HTERT RPE-1 (cell line): Measurements from ENCODE around the gene ALDH2.
"Not testable (repeated sequence)": the region's sequence is repeated elsewhere in the genome, so short reads cannot be mapped to it uniquely, and the experiment has no call there.

ENCODE experiments used
- in situ Hi-C: fragments of 300-500 bp; cut with MboI; formaldehyde crosslinking; loops from 4 replicates; pipeline ENCODE4 v1.14.3; 2020; ENCODE audit warnings: low sequenced_read_pairs

The ALDH2 gene

DNA sequence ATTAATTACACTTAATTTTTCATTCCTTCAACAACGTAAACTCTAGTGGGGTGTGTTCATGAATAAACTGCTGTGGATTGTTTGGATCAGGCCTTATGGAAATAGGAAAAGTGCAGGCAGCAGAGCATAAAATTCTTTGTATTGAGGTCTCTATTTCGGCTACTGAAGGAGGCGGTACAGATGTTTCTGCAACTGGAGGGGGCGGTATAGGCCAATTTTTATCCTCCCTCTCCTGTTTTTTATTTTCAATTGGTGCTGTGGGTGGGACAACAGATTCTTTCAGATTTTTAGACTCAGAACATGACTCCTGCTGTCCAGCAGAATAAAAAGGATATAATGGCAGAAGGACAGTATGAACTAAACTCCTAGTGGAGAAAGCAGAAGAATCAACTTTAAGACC lies 57.6 kb downstream of the ALDH2 start:
- in situ Hi-C loops, result not testable (repeated sequence)

DNA sequence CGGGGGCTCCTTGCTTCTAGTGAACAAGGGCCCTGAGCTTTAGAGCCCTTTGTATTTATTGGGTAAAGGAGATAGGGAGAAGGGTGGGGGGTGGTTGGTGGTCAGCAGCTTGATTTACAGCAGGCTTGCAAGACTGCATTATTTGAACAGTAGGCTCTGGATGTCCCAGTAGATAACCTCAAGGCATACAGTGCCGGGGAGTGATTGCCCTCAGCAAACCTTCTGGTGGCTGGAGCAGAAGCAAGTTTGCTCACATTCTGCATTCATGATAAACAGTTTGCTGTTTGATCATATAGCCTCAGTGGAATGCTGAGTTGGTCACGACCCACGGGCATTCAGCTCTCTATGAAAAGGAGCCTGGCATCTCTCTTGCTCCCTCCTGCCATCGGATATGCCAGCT lies 58.8 kb downstream of the ALDH2 start:
- in situ Hi-C loops, result no loop called here

DNA sequence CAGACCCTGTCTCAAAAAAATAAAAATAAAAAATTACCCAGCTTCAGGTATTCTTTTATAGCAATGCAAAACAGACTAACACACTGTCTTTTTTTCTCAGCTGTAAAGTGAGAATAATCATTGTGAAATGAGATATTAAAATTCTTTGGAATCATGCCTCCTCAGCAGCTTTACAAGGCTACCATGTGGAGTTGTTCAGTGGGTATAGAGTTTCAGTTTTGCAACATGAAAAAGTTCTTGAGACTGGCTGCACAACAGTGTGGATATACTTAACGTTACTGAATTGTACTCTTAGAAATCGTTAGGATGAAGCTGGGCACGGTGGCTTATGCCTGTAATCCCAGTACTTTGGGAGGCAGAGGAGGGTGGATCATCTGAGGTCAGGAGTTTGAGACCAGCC lies 59.6 kb downstream of the ALDH2 start:
- in situ Hi-C loops, result no loop called here

DNA sequence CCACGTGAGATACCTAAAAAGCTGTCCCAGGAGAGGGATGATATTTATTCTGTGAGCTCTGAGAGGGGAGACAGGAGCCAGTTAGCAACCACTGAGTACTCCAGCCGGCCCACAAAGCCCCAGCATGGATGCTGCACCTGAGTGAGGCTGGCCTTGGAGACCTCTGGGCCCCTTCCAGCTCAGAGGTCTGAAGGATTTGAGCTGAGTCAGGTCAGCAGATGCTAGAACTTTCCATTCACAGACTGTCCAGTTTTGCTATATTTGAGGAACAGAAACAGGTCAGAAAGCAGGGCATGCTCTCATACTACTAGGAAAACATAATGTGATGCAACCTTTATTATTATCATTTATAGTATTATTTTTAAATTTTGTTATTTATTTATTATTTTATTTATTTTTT lies 60.3 kb downstream of the ALDH2 start:
- in situ Hi-C loops, result no loop called here

DNA sequence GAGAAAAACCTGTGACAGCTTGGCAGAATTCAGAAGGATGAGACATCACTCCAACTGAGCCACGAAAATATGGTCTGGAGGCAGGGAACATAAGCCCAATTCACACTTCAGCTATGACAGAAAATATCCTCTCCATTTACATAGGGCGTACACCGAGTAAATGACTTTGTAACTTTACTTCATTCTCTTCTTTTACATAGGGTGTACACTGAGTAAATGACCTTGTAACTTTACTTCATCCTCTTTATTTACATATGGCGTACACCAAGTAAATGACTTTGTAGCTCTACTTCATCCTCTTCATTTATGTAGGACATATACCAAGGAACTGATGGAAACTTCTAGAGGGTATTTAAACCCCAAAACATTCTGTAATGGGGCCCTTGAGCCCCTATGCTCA lies 61.2 kb downstream of the ALDH2 start:
- in situ Hi-C loops, result no loop called here

DNA sequence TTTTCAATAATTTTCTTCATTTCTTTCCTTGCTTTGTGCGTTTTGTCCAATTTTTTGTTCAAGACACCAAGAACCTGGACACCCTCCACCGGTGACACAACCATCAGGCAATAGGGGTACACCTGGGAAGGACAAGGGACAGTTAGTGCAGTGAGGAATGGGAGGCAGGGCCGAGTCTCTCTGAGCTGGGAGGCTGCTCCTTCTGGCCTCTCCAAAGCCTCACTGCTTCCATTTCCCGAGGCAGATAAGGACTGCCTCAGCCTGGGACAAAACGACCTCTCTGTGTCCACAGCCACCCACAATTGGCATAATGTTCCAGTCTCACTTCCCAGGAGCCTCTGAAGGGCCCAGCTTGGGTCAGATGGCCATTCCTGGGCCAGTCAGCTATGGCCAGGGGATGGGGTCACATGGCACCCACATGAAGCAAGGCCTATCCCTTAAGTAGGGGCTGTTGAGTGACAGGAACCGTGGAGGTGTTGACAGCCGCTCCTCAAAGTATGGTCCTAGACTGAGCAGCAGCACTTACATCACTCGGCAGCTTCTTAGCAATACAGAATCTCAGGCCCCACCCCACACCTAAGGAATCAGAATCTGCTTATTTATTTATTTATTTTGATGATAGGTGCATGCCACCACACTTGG lies 61.7 kb downstream of the ALDH2 start:
- in situ Hi-C loops, result no loop called here

DNA sequence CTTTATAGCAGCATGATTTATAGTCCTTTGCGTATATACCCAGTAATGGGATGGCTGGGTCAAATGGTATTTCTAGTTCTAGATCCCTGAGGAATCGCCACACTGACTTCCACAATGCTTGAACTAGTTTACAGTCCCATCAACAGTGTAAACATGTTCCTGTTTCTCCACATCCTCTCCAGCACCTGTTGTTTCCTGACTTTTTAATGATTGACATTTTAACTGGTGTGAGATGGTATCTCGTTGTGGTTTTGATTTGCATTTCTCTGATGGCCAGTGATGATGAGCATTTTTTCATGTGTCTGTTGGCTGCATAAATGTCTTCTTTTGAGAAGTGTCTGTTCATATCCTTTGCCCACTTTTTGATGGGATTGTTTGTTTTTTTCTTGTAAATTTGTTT lies 62.9 kb downstream of the ALDH2 start:
- in situ Hi-C loops, result not testable (repeated sequence)

DNA sequence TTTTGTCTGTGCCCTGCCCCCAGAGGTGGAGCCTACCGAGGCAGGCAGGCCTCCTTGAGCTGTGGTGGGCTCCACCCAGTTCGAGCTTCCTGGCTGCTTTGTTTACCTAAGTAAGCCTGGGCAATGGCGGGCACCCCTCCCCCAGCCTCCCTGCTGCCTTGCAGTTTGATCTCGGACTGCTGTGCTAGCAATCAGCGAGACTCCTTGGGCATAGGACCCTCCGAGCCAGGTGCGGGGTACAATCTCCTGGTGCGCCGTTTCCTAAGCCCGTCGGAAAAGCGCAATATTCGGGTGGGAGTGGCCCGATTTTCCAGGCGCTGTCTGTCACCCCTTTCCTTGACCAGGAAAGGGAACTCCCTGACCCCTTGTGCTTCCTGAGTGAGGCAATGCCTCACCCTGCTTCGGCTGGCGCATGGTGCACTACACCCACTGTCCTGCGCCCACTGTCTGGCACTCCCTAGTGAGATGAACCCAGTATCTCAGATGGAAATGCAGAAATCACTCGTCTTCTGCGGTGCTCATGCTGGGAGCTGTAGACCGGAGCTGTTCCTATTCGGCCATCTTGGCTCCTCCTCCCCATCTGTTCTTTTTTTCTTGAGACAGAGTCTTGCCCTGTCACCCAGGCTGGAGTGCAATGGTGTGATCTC lies 68.1 kb downstream of the ALDH2 start:
- in situ Hi-C loops, result not testable (repeated sequence)

DNA sequence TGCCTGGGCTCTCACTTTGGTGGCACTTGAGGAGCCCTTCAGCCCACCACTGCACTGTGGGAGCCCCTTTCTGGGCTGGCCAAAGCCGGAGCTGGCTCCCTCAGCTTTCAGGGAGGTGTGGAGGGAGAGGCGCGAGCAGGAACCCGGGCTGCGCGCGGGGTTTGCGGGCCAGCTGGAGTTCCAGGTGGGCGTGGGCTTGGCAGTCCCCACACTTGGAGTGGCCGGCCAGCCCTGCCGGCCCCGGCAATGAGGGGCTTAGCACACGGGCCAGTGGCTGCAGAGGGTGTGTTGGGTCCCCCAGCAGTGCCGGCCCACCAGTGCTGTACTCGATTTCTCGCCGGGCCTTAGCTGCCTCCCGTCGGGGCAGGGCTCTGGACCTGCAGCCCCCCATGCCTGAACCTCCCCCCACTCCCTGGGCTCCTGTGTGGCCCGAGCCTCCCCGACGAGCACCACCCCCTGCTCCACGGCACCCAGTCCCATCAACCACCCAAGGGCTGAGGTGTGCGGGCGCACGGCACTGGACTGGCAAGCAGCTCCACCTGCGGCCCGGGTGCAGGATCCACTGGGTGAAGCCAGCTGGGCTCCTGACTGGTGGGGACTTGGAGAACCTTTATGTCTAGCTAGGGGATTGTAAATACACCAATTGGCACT lies 68.9 kb downstream of the ALDH2 start:
- in situ Hi-C loops, result not testable (repeated sequence)

DNA sequence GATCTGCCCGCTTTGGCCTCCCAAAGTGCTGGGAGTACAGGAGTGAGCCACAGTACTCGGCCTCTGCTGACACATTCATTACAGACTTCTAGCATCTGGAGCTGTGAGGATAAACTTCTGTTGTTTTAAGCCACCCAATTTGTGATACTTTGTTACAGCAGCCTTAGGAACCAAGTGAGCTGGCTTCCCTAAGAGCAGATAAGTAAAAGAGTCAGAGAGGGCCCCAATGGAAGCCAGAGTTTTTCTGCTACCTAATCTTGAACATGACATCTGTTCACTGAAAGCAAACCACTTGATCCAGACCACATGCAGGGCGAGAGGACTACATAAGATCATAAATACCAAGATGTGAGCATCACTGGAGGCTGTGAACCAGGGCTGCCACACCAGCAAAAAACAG lies 71.6 kb downstream of the ALDH2 start:
- in situ Hi-C loops, result no loop called here

DNA sequence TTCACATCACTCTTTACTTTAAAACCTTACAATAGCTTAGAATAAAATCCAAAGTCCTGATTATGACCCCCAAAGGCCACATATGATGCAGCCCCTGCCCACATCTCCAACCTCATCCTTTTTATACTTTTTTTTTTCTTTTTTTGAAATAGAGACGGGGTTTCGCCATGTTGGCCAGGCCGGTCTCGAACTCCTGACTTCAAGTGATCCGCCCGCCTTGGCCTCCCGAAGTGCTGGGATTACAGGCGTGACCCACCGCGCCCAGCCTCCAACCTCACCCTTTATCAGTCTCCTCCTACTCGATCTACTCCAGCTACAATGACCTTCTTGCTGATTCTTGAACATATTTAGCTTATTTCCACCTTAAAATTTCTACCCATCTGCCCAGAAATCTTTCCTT lies 74.1 kb downstream of the ALDH2 start:
- in situ Hi-C loops, result no loop called here

DNA sequence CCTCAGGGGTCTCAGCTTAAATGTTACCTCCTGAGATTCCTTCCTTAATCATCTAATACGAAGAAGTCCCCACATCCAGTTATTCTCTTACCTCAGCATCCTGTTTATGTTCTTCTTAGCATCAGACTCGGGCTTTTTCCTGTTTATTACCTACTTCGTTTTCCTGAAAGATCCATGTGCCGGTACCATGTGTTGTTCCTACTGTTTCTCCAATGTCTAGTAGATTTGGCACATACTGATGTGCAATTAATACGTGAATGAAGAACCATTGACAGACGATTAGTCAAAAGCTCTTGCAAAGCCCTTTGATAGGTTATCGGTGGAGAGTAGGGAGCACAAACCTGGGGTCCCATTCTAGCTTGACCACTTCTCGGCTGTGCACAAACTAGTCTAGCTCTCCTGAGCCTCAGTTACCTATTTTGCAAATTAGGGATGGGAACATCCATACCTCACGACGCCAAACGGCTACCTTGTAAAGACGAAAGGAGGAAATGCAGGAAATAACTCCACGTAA lies 74.6 kb downstream of the ALDH2 start:
- in situ Hi-C loops, result no loop called here

DNA sequence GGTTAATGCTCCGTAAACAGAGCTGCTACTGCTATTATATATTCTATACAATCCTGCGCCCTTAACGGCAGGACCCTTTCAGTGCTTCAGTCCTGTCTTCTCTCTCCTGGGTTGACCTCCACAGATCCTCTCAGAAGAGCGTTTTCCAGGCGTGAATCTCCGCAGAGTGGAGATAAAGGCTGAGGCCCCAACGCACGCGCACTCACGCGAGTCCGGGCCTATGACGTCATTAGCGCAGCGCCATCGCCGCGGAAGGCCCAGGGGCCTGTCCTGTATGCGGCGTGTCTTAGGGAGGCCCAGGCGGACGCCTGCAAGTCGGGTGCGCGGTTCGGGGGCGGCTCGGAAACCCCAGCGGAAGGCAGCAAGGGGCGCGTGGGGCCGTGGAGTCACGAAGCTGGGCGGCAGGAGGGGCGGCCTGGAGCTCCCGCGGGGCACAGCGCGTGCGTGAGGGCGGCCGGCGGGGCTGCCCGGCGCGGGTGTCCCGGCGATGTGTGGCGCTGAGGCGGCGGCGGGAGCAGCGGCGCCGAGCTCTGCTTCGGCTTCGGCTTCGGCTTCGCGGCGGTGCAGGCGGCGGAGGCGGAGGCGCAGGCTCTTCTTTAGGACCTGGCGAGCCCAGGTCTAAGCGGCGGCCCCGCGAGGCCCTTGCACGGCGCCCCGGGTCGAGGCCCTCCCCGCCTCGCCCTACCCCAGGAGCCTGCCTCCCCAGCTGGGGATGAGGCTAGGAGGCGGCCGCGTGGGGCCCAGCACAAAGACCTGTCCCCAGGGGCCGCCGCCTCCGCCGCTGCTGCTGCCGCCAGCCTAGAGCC lies 75.2 kb downstream of the ALDH2 start, which contains the start of gene MAPKAPK5:
Gene MAPKAPK5 (plus strand): TSS at position 479 of the 806 bp plus-strand sequence. CDS start 506 bp downstream, outside the sequence.
- in situ Hi-C loops, result no loop called here

DNA sequence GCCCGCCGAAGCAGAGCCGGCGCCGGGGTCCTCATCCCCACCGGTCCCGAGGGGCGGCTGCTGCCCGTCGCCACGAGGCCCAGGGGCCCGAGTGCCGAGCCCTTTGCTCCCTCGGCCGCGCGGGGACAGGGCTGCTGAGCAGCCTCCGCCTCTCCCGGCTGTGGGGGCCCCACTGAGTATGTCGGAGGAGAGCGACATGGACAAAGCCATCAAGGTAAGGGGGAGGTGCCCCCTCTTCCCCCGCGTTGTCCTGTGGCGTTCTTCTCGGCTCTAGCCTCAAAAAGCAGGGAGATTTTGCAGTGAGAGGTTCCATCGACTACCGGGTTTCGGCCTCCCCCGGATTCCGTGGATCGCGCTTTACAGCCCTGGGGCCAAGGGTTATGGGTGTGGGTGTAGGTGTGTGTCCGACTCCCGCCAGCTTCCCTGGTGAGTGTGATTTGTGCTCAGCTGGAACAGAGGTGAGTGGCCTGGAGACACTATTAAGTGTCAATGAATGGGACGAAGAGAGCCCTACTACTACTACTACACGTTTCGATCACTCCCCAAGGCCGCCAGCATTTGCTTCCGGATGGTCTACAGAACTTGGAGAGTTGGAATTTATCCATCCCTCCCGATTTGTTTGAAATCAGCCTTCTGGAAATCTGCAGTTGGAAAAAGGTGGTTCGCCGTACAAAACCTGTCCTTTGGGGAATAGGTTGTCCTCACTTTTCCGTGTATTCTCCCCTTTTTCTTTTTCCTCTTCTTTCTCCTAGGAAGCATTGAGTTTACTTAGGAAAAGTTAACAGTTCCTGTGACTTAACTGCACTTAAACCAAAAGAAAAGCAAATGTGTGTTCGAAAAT lies 76.0 kb downstream of the ALDH2 start:
- in situ Hi-C loops, result no loop called here

DNA sequence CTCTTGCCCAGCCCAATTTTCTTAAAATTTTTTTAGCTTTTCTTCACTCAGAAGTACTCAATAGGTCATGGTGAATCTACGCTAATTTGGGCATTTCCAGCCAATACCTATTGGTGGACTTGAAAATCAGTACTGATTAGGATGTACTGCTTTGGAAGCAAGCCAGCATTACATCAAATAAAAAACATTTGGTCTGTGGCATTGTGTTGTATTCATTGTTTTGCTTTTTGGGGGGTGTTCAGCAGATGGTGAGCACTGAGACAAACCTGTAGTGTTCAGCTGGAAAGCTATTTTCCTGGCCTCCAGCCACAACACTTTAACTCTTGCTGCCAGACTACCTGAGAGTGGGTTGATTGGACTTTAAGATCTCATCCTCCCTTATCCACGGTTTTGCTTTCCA lies 79.3 kb downstream of the ALDH2 start:
- in situ Hi-C loops, result no loop called here

DNA sequence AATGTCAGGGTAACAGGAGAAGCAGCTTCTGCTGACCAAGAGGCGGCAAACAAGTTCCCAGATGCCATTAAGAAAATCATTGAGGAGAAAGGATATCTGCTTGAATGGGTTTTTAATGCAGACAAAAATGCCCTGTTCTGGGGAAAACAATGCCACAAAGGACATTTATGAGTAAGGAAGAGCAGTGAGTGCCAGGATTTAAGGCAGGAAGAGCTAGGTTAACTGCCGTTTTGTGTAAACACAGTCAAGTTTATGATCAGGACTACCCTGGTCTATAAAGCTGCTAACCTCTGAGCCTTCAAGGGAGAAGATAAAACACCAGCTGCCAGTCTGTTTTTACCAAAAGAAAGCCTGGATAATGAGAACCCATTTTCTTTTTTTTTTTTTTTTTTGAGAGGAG lies 83.8 kb downstream of the ALDH2 start:
- in situ Hi-C loops, result no loop called here

DNA sequence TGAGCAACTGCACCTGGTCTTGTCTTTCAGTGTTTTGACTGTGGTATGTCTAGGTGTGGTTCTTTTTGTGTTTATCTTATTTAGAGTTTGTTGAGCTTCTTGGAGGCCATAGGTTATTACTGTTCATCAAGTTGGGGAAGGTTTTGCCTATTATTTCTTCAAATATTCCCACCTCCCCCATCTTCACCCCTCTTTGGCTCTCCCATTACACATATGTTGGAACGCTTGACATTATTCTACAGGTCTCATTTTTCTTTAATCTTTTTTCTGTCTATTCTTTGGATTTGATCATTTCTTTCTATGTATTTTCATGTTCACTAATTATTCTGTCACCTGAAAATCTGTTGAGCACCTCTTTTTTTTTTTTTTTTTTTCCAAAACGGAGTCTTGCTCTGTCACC lies 91.5 kb downstream of the ALDH2 start:
- in situ Hi-C loops, result no loop called here

DNA sequence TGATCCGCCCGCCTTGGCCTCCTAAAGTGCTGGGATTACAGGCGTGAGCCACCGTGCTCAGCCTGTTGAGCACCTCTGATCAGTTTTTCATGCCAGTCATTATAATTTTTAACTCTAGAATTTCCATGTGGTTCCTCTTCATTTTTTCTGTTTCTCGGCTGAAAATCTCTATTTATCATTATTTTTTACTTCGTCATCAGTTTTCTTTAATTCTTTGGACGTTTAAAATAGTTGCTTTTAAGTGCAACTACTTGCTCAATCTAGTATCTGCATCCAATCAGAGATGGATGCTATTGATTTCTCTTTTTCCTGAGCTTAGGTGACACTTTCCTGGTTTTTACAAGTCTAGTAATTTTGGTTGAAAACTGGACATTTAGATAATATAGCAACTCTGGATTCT lies 92.0 kb downstream of the ALDH2 start:
- in situ Hi-C loops, result no loop called here

DNA sequence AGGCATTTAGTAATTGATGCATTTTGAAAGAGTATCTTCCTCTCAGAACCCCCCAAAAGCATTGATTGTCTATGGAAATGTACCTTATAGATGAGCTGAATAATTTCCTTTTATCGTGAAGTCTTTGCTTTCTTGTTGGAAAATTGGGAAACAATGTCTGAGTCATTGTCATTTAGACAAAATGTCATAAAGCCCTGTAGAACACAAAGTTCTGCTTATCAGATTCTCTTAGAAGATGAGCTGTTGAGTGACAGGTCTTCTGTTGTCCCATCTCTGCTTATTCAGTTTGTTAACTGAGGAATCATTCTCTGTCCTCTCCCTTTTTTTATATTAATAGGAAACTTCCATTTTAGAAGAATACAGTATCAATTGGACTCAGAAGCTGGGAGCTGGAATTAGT lies 98.2 kb downstream of the ALDH2 start:
- in situ Hi-C loops, result no loop called here
